CD4-positive, alpha-beta T cell treated with Interferon alpha-2 for 1 hour (primary cell): ENCODE data around the gene PID1.

ENCODE experiments used
- DNase-seq, 2 donors: peaks; one replicate each; pipeline ENCODE4 v3.0.0-alpha.2; 2020 to 2022

The PID1 gene

DNA sequence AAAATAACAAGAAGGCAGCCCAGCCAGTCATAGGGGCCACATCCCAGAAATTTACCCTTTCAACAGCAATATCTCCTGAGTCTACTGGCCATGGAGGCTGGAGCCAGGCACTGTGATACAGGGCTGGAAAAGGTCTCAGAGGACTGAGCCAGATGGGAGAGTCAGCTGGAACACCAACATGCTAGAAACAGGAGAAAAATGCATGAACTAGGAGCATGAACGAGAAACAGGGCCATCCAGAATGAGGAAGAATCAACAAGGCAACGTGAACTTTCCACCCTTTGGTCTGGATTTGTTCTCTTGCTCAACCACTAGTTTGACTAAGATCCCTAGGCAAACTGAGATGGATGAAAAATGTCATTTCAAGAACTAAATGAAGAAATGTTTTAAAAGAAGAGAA lies 13.1 kb downstream of the PID1 start:
- no peak for DNase-seq

DNA sequence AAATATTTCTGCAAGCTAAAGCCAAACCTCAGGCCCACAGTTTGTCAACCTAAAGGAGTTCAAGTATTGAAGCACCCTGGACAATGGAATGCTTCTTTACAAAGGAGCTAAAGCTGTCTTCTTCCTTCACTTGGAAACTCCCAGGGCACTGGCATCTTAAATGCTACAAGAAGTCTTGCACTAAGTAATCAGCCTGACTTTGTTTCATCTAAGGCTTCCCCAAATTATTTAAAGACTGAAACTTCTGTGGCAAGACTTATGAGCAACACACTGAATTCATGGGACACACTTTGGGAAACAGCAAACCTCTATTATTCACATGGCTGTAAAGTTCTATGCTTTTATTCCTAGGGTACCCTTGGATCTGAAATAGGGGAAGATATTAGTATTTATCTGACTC lies 14.7 kb downstream of the PID1 start:
- DNase-seq: no peak

DNA sequence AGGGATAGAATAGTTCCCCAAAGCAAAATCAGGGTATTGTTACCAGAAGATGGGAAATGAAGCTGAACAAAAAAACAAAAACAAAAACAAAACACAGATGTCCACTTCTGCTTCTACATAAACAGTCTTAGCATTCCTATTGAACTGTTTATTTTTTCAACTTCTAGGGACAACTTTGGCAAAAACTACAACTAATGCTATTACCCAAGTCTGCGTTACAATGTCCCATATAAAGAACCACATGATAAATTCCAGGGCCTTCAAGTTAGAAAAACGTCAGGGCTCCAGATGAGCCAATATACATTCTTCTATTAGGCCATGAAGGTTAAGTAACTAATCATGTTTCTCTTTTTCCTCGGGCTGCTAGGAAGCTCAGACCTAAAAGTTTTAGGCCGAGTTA lies 16.9 kb downstream of the PID1 start:
- DNase-seq: no peak

- DNase-seq: no peak
Observed at GRCh38 chr2:229252996-229253395, 18.1 kb downstream of the PID1 start.

DNA sequence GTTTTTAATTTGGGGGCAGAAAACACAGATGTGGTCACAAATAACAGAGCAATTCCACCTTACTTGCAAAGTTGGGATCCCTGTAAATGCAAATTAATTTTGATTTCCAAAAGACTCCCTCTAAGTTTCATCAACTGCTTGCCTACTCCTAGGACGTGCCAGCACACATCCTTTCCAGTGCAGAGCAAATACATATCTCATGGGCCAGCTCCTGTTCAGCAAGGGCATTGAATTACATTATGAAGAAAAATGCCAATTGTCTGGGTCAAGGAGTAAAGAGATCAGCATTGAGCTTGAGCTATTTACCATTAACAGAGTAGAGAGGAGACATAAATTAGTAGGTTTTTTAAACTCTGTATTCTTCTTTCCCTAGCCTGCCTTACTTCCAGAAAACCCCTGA lies 18.8 kb downstream of the PID1 start:
- no peak for DNase-seq

DNA sequence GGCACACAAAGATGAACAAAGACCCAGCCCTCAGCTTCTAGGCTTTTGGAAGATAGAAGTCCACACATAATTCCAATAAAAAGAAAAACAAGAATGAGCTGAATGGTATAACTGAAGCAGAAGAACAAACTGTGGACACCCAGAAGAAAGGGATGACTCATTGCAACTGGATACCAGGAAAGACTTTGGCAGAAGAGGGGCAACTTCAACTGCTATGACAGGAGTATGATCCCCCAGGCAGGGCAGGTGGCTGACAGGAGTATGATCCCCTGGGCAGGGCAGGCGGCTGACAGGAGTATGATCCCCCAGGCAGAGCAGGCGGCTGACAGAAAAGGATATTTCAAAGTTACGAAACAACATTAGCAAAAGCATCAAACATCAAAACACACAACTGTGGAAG lies 21.6 kb downstream of the PID1 start:
- DNase-seq: no peak

DNA sequence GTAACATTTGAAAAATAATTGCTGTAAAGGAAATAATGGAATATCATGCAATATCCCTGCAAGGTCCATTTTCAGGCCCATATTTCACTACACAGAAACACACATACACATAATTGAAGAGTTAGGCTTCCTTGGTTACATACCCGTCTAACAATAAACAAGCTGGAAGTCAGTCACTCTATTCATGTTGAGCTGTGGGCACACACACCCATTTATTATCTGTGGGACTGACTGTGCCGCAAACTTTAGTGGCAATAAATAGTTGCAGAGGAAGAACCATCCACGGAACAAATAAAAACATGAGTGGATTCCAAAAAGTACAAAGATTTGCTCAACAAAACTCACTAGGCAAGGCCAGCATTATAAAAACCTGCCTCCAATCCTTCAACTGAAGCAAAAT lies 24.8 kb downstream of the PID1 start:
- no peak for DNase-seq

DNA sequence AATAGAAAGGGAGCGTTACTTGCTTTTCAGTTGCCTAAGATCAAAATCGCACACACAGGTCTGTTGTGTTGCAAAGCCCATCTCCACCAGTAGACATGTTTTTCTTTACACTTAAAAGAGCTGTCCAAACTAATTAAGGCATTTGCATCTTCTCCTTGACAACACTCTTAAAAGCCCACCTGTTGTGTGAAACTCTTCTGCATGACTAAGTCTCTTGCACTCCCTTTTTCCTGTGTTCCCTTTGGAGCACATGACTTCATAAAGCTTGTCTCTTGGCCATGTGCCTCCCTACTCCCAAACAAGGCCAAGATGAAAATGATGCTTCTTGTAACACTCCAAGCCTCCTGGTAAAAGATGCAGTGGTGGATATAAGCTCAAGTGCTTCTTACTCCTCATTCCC lies 26.1 kb downstream of the PID1 start:
- no peak for DNase-seq

GRCh38 chr2:229243890-229244560 lies 27.1 kb downstream of the PID1 start:
- no peak for DNase-seq

- no peak for DNase-seq
Observed at GRCh38 chr2:229240984-229241491, 30.0 kb downstream of the PID1 start.

- no peak for DNase-seq
Observed at GRCh38 chr2:229239021-229239420, 32.1 kb downstream of the PID1 start.

GRCh38 chr2:229237270-229237669 lies 33.8 kb downstream of the PID1 start:
- DNase-seq: no peak

GRCh38 chr2:229235131-229235914 lies 35.8 kb downstream of the PID1 start:
- no peak for DNase-seq

DNA sequence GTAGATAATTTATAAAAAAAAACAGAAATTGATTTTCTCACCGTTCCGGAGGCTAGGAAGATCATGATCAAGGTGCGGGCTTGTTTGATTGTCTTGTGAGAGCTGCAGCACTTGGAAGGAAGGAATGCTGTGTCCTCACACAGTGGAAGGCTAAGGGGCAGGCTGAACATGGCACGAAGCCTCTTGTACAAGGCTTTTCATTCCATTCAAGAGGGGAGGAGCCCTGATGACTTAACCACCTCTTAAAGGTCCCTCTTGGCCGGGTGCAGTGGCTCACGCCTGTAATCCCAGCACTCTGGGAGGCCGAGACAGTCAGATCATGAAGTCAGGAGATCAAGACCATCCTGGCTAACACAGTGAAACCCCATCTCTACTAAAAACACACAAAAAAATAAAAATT lies 39.2 kb downstream of the PID1 start:
- no peak for DNase-seq

- no peak for DNase-seq
Observed at GRCh38 chr2:229231328-229231868, 39.7 kb downstream of the PID1 start.

GRCh38 chr2:229230911-229231310 lies 40.2 kb downstream of the PID1 start:
- DNase-seq: no peak

GRCh38 chr2:229230256-229230655 lies 40.8 kb downstream of the PID1 start:
- DNase-seq: no peak

- DNase-seq: no peak
Observed at GRCh38 chr2:229226382-229226781, 44.7 kb downstream of the PID1 start.

GRCh38 chr2:229223107-229223506 lies 48.0 kb downstream of the PID1 start:
- DNase-seq: no peak

DNA sequence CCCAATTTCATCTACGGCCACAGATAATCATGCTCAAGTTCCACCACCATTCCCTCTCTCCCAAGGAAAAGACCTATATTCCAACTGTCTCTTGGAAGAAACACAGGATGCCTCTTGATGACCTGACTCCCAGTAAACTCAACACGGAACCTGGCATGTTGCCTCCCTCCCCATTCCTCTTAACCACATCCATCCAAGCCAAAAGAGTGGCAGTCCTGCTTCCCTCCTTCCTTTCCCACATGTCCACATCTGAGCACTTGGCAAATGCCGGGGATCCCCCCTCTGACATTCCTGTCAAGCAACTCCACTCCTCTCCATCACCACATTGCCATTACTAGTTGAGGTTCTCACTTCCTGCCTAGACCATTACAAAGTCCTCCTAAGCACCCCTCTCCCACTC lies 49.4 kb downstream of the PID1 start:
- DNase-seq: no peak

DNA sequence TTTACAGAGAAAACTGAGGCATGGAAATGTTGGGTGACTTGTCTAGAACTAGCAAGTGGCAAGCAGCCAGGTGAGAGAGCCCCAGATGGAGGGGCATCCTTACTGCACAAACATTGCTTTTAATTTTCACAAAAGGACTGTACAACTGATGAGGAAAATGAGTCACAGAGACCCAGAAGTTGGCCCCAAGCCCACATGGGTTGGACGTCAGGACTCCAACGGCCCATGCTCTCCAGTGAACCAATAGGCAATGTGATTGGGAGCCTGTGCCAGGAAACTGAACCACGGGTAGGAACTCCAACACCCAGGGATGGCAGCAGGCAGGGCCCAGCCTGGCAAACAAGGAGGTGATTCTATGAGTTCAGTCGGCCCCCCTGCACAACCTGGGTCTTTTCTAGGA lies 50.8 kb downstream of the PID1 start:
- DNase-seq: no peak

GRCh38 chr2:229218329-229218921 lies 52.7 kb downstream of the PID1 start:
- DNase-seq: no peak

DNA sequence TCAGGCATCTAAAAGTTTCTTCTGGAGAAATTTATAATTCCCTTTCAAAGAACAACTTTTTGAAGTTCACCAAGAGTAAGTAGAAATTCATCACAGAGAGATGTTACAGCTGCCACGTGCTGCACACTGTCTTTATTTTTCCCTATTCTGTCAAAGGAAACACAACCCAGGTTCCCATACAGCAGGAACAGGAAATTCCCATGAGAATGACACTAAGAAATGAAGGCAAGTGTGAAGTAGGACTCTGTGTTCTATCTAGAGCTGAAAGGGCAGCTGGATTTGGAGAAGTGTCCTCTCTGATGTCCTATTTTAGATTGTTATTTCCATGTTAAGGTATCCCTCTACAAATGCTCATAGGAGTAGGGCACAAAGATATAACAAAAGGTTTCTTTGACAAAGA lies 58.8 kb downstream of the PID1 start:
- DNase-seq: no peak

GRCh38 chr2:229210641-229211040 lies 60.4 kb downstream of the PID1 start:
- no peak for DNase-seq
